A549 (cell line): Measurements from ENCODE around the gene ACE. TPM values are rescaled to one million over a fixed set of nuclear protein-coding genes. Genes with fewer than 3 reads are reported as not detected.

ENCODE experiments used
- polyA plus RNA-seq, 4 experiments: library from polyadenylated mRNA; depleted of rRNA in 3 of 4; stranded (reverse); fragments of >200 nt; fragmentation: RNase III in 1 of 4; extraction: RNeasy Plus Mini Kit Qiagen cat#74134 plus additional on column Dnase treatment in 1 of 4; gene quantifications; 2 replicates in 3 of 4; 3 replicates in 1 of 4; pipeline ENCODE4 v1.2.3, GENCODE V29; 2011 to 2017

The ACE gene
- polyA plus RNA-seq, 2 of the 4 experiments (the other 2 are of a cell fraction): 0.22 to 0.52 TPM

Other genes with a start within 250 kb of the ACE start
- 16.6 and 19.7 TPM in 2 replicates for gene CYB561, start 30.8 kb upstream of the ACE start, polyA plus RNA-seq (2011; rRNA removed)
- 26.8 to 29.8 TPM (median 27.2 TPM) in 3 replicates for gene CYB561, start 30.8 kb upstream of the ACE start, polyA plus RNA-seq (2017; fragmentation: RNase III; extraction: RNeasy Plus Mini Kit Qiagen cat#74134 plus additional on column Dnase treatment)
- not detected in 2 replicates for gene KCNH6, start 46.3 kb downstream of the ACE start, polyA plus RNA-seq (2011; rRNA removed)
- gene KCNH6, start 46.3 kb downstream of the ACE start, polyA plus RNA-seq (2017; fragmentation: RNase III; extraction: RNeasy Plus Mini Kit Qiagen cat#74134 plus additional on column Dnase treatment): not detected in 3 replicates
- gene DCAF7, start 73.4 kb downstream of the ACE start, polyA plus RNA-seq (2011; rRNA removed): 48.7 and 51.4 TPM in 2 replicates
- 35.7 to 37.9 TPM (median 35.9 TPM) in 3 replicates for gene DCAF7, start 73.4 kb downstream of the ACE start, polyA plus RNA-seq (2017; fragmentation: RNase III; extraction: RNeasy Plus Mini Kit Qiagen cat#74134 plus additional on column Dnase treatment)
- 38.0 and 49.9 TPM in 2 replicates for gene TACO1, start 123.8 kb downstream of the ACE start, polyA plus RNA-seq (2011; rRNA removed)
- gene TACO1, start 123.8 kb downstream of the ACE start, polyA plus RNA-seq (2017; fragmentation: RNase III; extraction: RNeasy Plus Mini Kit Qiagen cat#74134 plus additional on column Dnase treatment): 47.1 to 49.2 TPM (median 49.1 TPM) in 3 replicates
- 10.8 and 12.6 TPM in 2 replicates for gene MAP3K3, start 145.4 kb downstream of the ACE start, polyA plus RNA-seq (2011; rRNA removed)
- 10.9 to 12.6 TPM (median 11.2 TPM) in 3 replicates for gene MAP3K3, start 145.4 kb downstream of the ACE start, polyA plus RNA-seq (2017; fragmentation: RNase III; extraction: RNeasy Plus Mini Kit Qiagen cat#74134 plus additional on column Dnase treatment)
- gene LIMD2, start 223.1 kb downstream of the ACE start, polyA plus RNA-seq (2011; rRNA removed): 5.6 and 6.0 TPM in 2 replicates
- 9.1 to 16.1 TPM (median 14.5 TPM) in 3 replicates for gene LIMD2, start 223.1 kb downstream of the ACE start, polyA plus RNA-seq (2017; fragmentation: RNase III; extraction: RNeasy Plus Mini Kit Qiagen cat#74134 plus additional on column Dnase treatment)